HCEC 1CT (cell line): ENCODE measurements around the gene U2AF1L4.

ENCODE experiments used
- DNase-seq: peaks from one replicate; pipeline ENCODE4 v3.0.0-alpha.2; 2017

The U2AF1L4 gene, protein sequence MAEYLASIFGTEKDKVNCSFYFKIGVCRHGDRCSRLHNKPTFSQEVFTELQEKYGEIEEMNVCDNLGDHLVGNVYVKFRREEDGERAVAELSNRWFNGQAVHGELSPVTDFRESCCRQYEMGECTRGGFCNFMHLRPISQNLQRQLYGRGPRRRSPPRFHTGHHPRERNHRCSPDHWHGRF

GRCh38 chr19:35745328-35746086 lies at the start of gene U2AF1L4, which contains the start of gene PSENEN:
TSS of gene U2AF1L4 (minus strand) at chr19:35745418. CDS start at chr19:35745391, 27 bp downstream.
TSS of gene PSENEN (plus strand) at chr19:35745651. CDS start at chr19:35745931, 280 bp downstream.
- peak; percentile 98 for DNase-seq

- DNase-seq, result no peak
Measured at GRCh38 chr19:35793381-35794165, 48.4 kb upstream of the U2AF1L4 start.

GRCh38 chr19:35792888-35793287 lies 47.7 kb upstream of the U2AF1L4 start:
- no peak for DNase-seq

DNA sequence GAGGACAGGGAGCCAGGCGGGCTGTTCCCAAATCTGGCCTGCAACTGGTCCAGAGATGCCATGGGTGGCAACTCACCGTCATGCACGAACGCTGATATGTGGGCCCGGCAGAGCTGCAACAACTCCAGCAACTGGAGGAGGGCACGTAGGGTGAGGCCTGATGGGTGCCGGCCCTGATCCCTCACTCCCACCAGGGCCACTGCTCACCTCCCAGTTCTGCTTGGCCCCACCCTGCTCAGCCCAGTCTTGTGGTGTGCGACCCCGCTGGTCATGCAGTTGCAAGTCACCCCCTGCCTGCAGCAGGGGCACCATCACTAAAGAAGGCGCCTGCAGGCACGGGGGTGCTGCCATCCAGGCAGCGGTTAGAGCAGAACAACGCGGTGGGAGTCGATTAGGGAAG lies 47.1 kb upstream of the U2AF1L4 start:
- DNase-seq, result no peak

- DNase-seq, result no peak
Measured at GRCh38 chr19:35791814-35792279, 46.6 kb upstream of the U2AF1L4 start.

DNA sequence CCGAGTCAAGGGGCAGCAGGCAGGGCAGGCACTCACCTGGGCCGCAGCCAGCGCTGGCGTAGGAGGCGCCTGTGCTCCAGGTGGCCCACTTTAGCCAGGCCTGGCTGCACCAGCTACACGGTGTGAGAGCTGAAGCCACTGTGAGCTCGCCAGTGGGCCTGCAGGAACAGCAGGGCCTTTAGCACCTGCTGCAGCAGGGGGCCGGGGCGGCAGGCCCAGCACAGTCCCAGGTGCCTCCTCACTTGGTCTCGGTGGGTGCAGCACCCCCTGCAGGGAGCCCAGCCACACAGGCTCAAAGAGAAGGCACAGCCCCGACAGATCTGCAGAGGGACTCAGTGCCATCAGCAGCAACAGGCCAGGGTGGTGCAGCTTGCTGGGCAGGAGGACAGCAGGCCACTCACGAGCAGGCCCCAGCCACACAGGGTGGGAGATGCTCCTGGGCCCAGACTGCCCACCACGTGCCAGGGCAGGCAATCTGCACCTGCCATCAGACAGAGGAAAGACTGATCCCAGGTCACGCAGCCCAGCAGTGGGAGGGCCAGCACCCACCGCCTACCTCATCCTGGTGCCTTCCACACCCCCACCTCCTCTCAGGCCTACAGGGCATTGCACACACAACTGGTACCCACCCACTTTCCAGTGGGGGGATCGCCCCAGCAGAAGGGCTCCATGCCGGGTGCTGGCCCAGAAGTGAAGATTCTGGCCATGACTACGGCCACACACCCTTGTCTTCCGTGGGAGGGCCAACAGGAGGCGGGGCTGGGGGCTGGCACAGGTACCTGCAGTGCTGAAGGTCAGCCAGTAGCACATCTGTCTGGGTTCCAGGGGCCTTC lies 46.0 kb upstream of the U2AF1L4 start:
- DNase-seq, result no peak

DNA sequence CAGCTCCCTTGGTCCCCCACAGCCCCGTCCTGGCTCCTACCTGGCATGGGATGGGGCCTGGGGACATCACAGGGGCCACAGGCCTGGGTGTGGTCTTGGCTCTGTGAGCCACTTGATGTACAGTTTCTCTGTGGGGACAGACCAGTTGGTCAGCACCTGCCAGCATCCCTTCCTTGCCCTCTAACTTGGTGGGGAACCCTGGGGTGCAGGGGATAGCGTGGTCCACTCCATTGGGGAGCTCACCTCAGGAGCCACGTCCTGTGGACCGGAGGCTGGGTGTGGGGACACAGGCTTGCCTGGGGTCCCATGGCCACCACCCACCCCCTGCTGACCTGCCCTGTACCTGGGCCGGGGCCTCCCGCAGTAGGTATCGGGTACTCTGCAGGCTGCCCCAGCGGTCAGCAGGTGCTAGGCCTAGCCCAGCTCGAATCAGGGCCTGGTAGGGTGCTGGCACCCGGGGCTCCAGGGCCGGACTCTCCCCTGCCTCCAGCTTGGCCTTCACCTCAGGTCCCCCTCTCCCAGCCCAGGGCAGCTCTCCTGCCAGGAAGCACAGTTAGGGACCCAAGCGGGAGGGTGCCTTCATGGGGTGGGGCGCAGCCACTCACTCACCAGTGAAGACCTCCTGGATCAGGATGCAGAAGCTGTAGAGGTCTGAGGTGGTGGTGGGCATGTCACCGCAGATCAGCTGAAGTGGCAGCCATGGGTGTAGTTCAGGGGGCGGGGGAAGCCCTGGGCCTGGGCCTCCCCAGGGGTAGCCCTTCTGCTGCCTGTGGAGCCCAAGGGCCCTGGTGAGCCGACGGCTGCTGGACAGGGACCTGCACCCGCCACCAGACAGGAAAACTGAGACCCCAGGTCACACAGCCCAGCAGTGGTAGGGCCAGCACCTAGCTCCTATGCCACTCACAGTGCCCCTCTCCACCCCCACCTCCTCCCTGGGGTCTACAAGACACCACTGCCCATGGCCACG lies 45.0 kb upstream of the U2AF1L4 start:
- no peak for DNase-seq

GRCh38 chr19:35789195-35789977 lies 44.2 kb upstream of the U2AF1L4 start:
- no peak for DNase-seq

DNA sequence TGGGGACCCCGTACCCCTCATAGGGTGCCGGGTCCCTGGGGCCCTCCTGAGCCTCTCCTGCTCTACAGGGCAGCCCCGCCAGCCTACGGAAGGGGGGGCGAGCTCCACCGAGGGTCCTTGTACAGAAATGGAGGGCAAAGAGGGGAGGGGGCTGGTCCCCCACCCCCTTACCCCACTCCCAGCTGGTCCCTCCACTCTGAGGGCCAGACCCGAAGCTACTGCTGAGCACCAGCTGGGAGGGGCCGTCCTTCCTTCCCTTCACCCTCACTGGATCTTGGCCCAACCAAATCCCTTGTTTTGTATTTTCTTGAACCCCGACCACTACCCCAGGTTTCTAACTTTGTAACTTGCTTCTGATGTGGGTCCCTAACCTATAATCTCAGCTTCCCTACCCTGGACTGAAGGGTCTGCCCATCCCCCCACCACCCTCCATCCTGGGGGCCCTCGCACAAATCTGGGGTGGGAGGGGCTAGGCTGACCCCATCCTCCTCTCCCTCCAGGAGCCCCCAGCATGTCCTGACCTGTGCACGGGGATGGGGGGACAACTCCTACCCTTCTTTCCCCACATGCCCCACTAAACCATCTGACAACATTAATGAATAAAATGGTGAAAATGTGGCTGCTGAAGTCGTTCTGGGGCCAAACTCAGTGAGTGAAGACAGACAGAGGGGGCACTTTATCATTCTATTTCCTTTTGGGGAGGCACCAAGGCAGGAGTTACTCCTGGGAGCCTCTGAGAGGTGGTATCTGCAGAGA lies 43.2 kb upstream of the U2AF1L4 start:
- DNase-seq, result no peak

GRCh38 chr19:35787227-35787799 lies 42.1 kb upstream of the U2AF1L4 start:
- no peak for DNase-seq

- no peak for DNase-seq
Measured at GRCh38 chr19:35786299-35787160, 41.3 kb upstream of the U2AF1L4 start.

- no peak for DNase-seq
Measured at GRCh38 chr19:35785339-35785627, 40.1 kb upstream of the U2AF1L4 start.

DNA sequence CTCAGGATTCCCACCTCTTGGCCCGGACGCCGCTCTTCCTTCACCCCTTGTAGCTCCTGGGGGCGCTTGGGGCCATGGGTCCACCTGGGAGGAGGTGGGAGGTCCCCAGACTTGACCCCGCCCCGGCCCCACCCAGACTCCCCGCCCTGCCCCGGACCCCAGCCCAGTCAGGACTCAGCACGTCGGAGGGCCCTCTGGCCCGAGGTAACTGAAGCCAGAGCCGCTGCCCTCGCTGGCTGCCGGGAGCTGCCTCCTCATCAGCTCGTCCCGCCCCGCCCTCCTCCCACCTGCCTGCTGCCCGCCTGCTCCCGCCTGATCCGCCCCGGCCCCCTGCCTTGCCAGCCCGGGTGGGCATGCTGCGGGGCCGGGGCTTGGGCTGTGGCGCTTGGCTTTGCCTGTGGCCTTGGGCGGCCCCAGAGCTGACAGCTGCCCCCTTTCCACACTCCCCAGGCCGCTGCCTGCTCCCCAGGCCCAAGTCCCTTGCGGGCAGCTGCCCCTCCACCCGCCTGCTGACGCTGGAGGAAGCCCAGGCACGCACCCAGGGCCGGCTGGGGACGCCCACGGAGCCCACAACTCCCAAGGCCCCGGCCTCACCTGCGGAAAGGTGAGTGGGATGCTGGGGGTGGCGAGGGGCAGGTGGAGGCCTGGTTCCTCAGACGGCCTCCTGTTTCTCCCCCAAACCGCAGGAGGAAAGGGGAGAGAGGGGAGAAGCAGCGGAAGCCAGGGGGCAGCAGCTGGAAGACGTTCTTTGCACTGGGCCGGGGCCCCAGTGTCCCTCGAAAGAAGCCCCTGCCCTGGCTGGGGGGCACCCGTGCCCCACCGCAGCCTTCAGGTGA lies 39.5 kb upstream of the U2AF1L4 start:
- DNase-seq, result no peak

DNA sequence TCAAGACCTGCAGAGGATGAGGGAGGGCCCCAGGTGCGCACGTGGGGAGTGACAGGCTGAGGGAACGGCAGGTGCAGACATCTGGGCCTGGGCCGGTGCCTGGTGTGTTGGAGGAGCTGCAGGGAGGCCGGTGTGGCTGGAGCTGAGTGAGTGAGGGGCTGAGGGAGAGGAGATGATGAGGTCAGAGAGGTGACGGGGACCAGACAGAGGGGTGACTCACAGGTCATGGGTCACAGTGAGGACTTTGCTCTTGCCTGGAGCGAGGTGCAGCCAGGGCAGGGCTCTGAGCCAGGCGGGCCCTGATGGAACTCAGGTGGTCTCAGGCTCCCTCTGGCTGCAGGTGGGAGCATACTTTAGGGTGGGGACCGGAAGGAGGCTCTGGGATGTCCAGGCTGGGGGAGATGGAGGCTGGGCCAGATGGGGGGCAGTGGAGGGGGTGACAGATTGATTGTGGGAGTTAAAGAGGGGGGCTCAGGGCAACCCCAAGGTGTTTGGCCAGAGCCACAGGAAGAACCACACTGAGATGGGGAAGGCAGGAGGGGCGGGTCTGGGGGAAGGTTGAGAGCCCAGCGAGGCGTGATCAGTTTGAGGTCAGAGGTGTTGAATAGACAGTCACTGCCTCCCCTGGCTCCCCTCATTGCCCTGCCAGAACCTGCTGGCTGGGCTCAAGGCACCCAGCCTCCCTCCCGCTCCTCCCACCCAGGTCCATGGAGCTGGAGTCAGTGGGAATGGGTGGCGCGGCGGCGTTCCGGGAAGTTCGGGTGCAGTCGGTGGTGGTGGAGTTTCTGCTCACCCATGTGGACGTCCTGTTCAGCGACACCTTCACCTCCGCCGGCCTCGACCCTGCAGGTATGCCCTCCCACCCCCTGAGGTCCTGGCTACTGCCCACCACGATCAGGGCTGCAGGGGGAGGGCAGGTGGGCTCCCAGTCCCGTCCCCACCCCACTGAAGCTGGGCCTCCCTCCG lies 38.5 kb upstream of the U2AF1L4 start:
- no peak for DNase-seq

- DNase-seq, result no peak
Measured at GRCh38 chr19:35782589-35782988, 37.4 kb upstream of the U2AF1L4 start.

DNA sequence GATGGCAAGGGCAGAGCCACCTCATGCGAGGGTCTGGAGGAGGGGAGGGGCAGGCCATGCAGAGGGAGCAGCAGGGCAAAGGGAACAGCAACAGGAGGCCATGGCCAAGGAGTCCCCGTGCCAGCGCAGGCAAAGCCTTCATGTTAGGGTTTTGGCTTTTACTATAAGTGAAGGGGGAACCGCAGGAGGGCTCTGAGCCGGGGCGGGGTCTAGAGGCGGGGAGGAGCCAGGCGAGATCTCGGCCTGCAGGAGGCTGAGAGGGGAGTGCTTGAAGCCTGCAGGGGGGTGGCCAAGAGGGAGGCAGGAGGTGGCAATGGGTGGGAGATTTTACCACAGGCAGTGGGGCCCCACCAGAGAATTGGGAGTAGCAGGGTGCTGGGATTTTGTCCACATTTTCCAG lies 36.4 kb upstream of the U2AF1L4 start:
- DNase-seq, result no peak
